GM18505 (cell line): ENCODE data around the gene NIBAN1.
"Not testable (repeated sequence)": the region's sequence is repeated elsewhere in the genome, so short reads cannot be mapped to it uniquely, and the experiment has no call there.

Source experiments
- ATAC-seq: cut with Tn5 transposase; IDR thresholded peaks from one replicate; pipeline ENCODE4 v1.9.1; 2021; ENCODE audit not compliant: unreplicated experiment
- POLR2A ChIP-seq: IDR thresholded peaks from 4 replicates; pipeline ENCODE4 v1.6.1; 2011; ENCODE audit warnings: borderline replicate concordance; ENCODE audit not compliant: insufficient read depth, insufficient read length; ENCODE audit errors: extremely low read depth

NIBAN1 gene, protein sequence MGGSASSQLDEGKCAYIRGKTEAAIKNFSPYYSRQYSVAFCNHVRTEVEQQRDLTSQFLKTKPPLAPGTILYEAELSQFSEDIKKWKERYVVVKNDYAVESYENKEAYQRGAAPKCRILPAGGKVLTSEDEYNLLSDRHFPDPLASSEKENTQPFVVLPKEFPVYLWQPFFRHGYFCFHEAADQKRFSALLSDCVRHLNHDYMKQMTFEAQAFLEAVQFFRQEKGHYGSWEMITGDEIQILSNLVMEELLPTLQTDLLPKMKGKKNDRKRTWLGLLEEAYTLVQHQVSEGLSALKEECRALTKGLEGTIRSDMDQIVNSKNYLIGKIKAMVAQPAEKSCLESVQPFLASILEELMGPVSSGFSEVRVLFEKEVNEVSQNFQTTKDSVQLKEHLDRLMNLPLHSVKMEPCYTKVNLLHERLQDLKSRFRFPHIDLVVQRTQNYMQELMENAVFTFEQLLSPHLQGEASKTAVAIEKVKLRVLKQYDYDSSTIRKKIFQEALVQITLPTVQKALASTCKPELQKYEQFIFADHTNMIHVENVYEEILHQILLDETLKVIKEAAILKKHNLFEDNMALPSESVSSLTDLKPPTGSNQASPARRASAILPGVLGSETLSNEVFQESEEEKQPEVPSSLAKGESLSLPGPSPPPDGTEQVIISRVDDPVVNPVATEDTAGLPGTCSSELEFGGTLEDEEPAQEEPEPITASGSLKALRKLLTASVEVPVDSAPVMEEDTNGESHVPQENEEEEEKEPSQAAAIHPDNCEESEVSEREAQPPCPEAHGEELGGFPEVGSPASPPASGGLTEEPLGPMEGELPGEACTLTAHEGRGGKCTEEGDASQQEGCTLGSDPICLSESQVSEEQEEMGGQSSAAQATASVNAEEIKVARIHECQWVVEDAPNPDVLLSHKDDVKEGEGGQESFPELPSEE

DNA sequence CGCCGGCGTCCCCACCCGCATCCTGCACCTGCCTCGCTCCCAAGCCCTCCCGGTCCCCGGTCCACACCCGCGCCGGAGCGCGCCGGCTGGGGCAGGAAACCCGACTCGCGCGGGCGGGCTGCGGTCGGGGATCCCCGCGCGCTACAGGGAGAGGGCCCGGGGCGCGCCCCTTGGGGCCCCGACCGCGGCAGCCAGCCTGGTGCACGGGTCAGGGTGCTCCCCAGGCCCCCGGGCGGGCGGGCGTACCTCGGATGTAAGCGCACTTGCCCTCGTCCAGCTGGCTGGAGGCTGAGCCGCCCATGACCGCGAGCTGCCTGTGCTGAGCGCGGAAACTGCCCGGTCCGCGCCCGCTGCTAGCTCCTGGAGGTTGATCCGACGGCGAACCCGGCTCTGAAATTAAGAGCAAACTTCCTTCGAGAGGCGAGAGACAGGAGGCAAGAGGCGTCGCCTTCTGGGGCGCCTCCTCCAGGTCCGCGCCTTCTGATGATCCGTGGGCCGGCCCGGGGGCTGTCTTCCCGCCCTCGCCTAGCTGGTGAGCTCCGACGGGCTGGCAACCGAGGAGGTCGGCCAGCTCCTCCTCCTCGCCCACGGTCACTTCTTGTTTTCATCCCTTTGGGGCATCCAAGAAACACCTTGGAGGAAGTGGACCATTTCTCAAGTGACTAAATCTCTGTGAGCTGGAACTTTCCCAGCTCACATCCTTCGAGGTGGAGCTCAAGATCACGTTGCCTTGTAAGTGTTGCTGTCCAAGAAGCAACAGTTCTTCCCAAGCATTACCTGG, at the start of gene NIBAN1:
Gene NIBAN1 (minus strand): TSS at position 453 of the 781 bp plus-strand sequence. CDS start 152 bp downstream, at position 301.
- peak; percentile 77 for TF ChIP-seq POLR2A
- ATAC-seq: peak; percentile 61

DNA sequence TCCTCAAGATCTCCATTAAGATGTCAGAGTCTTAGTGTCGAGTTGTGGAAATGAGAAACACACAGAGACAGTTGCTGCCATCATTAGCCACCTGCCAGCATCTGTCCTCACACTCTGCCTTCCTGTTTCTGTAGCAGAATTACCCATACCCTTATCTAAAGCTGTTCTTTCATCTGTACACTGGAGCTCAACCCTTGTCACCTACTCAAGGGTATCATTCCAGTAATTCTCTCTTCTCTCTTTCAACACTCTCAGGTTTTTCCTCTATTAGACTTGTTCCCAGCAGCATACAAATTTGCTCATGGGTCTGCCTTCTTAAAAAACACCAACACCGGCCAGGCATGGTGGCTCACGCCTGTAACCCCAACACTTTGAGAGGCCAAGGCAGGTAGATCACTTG, 43.7 kb upstream of the NIBAN1 start:
- no peak for TF ChIP-seq POLR2A
- ATAC-seq: no peak

DNA sequence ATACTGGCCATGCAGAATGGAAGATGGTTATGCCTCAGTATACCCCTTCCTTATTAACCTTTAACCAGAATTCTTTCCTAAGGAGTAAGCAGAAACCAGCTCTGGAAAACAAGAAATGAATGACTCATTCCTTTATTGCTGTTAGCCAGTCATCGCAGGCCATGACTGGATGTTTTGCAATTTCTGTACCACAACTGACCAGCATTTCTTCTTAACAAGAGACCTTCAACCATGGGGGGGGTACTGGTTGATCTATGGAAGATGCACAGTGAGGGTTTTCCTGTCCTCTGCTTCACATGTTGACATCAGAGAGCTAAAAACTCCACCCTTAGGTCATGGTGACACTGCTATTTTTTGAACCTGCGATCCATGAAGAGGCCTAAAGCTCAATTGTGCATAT, 43.0 kb upstream of the NIBAN1 start:
- no peak for ATAC-seq
- no peak for TF ChIP-seq POLR2A

DNA sequence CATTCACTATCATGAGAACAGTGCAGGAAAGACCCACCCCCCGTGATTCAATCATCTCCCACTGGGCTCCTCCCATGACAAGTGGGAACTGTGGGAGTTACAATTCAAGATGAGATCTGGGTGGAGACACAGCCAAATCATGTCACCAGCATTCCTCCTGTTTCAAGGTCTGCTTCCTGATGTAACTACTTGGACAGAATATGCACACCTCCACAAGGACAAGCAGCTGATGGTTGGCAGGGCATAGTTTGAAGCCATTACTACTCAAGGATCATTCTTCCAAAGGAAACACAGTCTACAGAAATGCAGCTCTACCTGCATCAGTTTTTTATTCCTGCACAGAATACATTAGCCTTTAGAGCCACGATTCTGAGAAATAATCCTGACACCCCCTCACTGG, 42.6 kb upstream of the NIBAN1 start:
- ATAC-seq: no peak
- TF ChIP-seq POLR2A: no peak

DNA sequence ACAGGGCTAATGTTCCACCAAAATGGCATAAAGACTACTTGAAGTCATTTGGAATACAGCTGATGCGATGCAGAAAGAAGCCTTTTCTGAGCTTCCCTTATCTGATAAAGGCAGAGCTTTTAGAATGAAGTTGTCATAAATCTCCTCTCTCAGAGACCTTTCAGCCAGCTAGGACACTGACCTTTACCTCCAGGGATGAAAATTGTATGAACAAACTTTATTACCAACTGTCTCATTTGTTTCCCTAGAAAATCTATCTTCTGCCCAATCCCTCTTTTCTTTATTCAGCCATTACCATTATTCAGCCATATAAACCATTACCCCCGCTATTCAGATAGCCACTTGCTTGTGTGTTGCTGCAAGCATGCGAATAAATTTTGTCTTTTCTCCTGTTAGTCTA, 41.3 kb upstream of the NIBAN1 start:
- ATAC-seq: no peak
- no peak for TF ChIP-seq POLR2A

DNA sequence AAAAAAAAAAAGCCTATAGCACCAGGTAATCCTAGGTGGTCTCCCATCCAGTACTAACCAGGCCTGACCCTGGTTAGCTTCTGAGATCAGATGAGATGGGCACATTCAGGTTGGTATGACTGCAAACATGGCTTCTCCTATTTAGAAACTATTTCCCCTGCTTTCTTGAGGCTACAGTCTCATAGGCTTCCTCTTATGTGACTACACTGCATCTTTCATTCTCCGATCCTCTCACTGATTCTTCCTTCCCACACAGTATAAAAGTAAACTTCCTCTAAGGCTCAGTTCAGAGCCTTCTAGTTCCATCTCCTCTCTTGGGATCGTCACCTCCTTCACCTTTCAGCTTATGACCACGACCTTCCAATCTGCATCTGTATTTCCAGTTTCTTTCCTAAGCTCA, 40.6 kb upstream of the NIBAN1 start:
- no peak for ATAC-seq

DNA sequence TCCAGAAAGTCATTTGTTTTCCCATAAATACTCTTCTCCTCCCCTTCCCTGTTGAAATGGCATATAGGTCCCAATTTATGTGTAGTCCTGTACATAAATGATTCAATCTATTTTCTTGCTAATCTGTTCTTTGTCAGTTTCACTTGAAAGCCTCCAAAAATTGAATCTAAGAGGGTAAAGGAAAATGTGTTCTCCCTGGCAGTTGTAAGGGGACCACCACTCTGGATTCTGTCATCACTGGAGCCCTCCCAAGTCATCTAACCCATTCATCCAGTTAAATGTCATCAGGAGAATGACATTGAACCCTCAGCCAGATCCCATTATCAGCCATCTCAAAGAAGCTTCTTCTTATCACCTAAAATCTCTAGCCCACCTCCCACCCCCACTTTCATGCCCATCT, 36.1 kb upstream of the NIBAN1 start:
- no peak for ATAC-seq
- TF ChIP-seq POLR2A: no peak

More for the DNA sequence above, 40.6 kb upstream of the NIBAN1 start:
- TF ChIP-seq POLR2A: no peak

DNA sequence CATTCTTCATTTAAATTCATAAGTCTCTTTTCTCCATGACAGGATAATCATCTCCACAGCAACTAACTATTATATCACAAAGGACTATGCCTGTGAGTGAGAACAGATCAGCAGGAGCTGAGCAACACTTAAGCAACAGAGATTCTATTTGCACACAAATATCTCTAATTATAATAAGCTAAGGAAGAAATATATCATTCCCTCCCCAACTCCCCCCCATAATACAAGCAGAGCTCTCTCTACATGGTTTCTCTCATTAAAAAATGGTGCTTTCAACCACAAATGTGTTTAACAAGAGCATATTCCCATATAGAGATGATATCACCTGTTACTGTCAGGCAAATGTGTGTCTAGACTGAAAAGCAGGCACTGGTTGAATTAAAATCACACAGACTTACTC, 34.5 kb upstream of the NIBAN1 start:
- TF ChIP-seq POLR2A: no peak
- no peak for ATAC-seq

DNA sequence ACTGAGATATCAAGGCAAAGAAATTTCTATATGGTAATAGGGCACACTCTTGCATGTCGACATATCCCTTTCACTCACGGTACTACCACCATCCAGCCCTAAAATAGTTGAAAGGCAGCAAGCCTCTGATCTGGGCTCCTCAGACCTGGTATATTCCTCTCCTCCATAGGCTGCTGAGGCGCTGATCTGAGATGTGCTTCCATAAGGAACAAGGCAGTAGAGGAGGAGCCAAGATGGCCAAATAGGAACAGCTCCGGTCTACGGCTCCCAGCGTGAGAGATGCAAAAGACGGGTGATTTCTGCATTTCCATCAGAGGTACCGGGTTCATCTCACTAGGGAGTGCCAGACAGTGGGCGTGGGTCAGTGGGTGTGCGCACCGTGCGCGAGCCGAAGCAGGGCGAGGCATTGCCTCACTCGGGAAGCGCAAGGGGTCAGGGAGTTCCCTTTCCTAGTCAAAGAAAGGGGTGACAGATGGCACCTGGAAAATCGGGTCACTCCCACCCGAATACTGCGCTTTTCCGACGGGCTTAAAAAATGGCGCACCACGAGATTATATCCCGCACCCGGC, 27.1 kb upstream of the NIBAN1 start:
- ATAC-seq: not testable (repeated sequence)

DNA sequence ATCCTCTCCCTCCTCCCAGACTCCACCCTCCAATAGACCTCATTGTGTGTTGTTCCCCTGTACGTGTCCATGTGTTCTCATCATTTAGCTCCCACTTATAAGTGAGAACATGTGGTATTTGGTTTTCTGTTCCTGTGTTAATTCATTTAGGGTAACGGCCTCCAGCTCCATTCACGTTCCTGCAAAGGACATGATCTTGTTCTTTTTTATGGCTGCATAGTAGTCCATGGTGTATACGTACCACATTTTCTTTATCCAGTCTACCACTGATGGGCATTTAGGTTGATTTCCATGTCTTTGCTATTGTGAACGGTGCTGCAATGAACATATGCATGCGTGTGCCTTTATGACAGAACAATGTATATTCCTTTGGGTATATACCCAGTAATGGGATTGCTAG, 25.7 kb upstream of the NIBAN1 start:
- ATAC-seq: not testable (repeated sequence)

DNA sequence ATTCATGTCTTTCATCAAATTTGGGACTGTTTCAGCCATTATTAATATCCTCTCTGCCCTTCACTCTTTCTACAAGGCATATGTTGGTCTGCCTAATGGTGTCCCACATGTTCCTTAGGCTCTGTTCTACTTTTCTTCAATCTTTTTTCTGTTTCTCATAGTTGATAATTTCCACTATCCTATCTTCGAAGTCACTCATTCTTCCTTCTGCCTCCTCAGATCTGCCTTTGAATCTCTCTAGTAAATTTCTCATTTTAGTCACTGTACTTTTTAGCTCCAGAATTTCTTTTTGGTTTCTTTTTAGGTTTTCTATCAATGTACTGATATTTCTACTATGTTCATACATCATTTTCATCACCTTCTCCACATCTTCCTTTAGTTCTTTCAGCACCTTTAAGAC, 20.0 kb upstream of the NIBAN1 start:
- no peak for ATAC-seq
- no peak for TF ChIP-seq POLR2A

DNA sequence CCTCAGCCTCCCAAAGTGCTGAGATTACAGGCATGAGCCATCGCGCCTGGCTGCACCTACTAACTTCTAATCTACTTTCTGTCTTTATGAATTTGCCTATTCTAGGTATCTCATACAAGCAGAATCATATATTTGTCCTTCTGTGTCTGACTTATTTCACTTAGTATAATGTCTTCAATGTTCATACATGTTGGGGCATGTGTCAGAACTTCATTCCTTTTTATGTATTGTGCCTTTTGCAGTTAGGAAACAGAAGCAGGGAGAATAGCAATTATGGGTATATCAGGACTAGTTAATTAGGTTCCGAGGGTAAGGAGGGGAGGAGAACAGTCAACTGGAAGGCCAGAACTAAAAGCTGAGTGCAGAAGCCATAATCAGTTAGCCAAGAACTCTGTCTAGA, 18.0 kb upstream of the NIBAN1 start:
- no peak for TF ChIP-seq POLR2A

DNA sequence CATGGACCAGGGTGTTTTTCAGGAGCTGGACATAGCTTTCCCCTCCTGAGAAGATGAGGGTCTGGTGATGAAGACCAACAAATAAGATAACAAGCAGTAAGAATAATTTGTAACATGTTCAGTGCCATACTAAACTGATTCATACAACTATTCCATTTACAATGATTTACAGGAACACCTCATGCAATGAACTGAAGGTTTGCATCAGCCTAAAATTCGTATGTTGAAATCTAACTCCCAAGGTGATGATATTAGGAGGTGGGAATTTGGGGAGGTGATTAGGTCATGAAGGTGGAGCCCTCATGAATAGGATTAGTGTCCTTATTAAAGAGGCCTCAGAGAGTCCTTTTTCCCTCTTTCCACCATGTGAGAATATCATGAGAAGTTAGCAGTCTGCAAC, 15.9 kb upstream of the NIBAN1 start:
- TF ChIP-seq POLR2A: no peak
- no peak for ATAC-seq

More for the DNA sequence above, 18.0 kb upstream of the NIBAN1 start:
- no peak for ATAC-seq
